Vagina (tissue), 2 donors: ENCODE measurements around the gene MS4A13. TPM values are rescaled to one million over a fixed set of nuclear protein-coding genes. Genes with fewer than 3 reads are reported as not detected.

Source experiments
- DNase-seq, 2 donors: peaks; one replicate each; pipeline ENCODE4 v3.0.0-alpha.2; 2017; ENCODE audit errors: extremely low spot score in 2 of 2
- H3K27ac ChIP-seq: fragments of 200-600 bp; sonication (generic); one replicate; pipeline ENCODE4 v1.5.1; 2019
- H3K27me3 ChIP-seq: fragments of 200-600 bp; sonication (generic); one replicate; pipeline ENCODE4 v1.5.1; 2019
- H3K36me3 ChIP-seq, 2 donors: fragments of 200-600 bp; sonication (generic); one replicate each; pipeline ENCODE4 v1.5.1; 2017 to 2019
- H3K4me1 ChIP-seq: fragments of 200-600 bp; sonication (generic); one replicate; pipeline ENCODE4 v1.5.1; 2019
- H3K4me3 ChIP-seq, 2 donors: fragments of 200-600 bp; sonication (generic); 1 replicate in 1 of 2; 2 replicates in 1 of 2; pipeline ENCODE4 v1.5.1; 2016 to 2019
- H3K9me3 ChIP-seq: fragments of 200-600 bp; sonication (generic); one replicate; pipeline ENCODE4 v1.5.1; 2019
- CTCF ChIP-seq, 3 experiments: fragments of 450-650 bp in 2 of 3; fragments of 200-600 bp in 1 of 3; sonication (generic) in 1 of 3; IDR thresholded peaks; one replicate each; pipeline ENCODE4 v1.5.1; 2017 to 2019; ENCODE audit warnings: antibody characterized with exemption in 3 of 3, mild to moderate bottlenecking in 2 of 3, moderate library complexity in 2 of 3
- POLR2A ChIP-seq, 2 donors: fragments of 450-650 bp; IDR thresholded peaks; one replicate each; pipeline ENCODE4 v1.6.1; 2017; ENCODE audit warnings: antibody characterized with exemption in 2 of 2, mild to moderate bottlenecking in 2 of 2, moderate library complexity in 2 of 2
- POLR2AphosphoS5 ChIP-seq, 2 donors: sonication (generic); formaldehyde crosslinking; IDR thresholded peaks; one replicate each; pipeline ENCODE4 v1.9.0; 2017; ENCODE audit warnings: antibody characterized with exemption in 2 of 2, mild to moderate bottlenecking in 2 of 2, low read depth in 1 of 2; ENCODE audit not compliant: insufficient read depth in 1 of 2
- intact Hi-C: fragments of 100-400 bp; cut with DNase I; formaldehyde crosslinking; loops from one replicate; pipeline ENCODE4 v1.15.1; 2023
- total RNA-seq: library from RNA; depleted of rRNA; stranded (reverse); fragments of >200 nt; gene quantifications from one replicate; pipeline ENCODE4 v1.2.3, GENCODE V29; 2016

MS4A13 gene
- total RNA-seq = not detected

- H3K27ac ChIP-seq = no peak within 1 kb of the TSS
- TF ChIP-seq POLR2A (IDR thresholded peaks at IDR 0.05) (no peak), CTCF (IDR thresholded peaks at IDR 0.05) (no peak), POLR2AphosphoS5 (IDR thresholded peaks at IDR 0.05; ENCODE audit: insufficient read depth in 1 of 2, low read depth in 1 of 2) (no peak)
- H3K4me3 ChIP-seq = no peak within 1 kb of the TSS
- H3K9me3 ChIP-seq = no peaks in the 10 kb centered on the region
- no peak for DNase-seq
- no peaks in the 10 kb centered on the region for H3K27me3 ChIP-seq
- no peaks in the 10 kb centered on the region for H3K4me1 ChIP-seq
- no peaks in the 10 kb centered on the region for H3K36me3 ChIP-seq
- intact Hi-C loops = no loop called here
Observed at GRCh38 chr11:60515144-60515855, at the start of gene MS4A13. TSS of gene MS4A13 (plus strand) at chr11:60515392. CDS start at chr11:60518084, 2,692 bp downstream.

- intact Hi-C loops = no loop called here
- Histone ChIP-seq H3K36me3 (no peaks in the 10 kb centered on the region), H3K9me3 (no peaks in the 10 kb centered on the region), H3K4me3 (no peak overlapping the region), H3K27ac (no peak overlapping the region), H3K4me1 (no peaks in the 10 kb centered on the region), H3K27me3 (no peaks in the 10 kb centered on the region)
- TF ChIP-seq POLR2A (IDR thresholded peaks at IDR 0.05) (no peak), POLR2AphosphoS5 (IDR thresholded peaks at IDR 0.05; ENCODE audit: insufficient read depth in 1 of 2, low read depth in 1 of 2) (no peak), CTCF (IDR thresholded peaks at IDR 0.05) (no peak)
- DNase-seq = no peak
Observed at GRCh38 chr11:60468829-60469228, 46.4 kb upstream of the MS4A13 start.

GRCh38 chr11:60469723-60470122 lies 45.5 kb upstream of the MS4A13 start:
- no peaks in the 10 kb centered on the region for H3K36me3 ChIP-seq
- TF ChIP-seq CTCF (IDR thresholded peaks at IDR 0.05) (no peak), POLR2A (IDR thresholded peaks at IDR 0.05) (no peak), POLR2AphosphoS5 (IDR thresholded peaks at IDR 0.05; ENCODE audit: insufficient read depth in 1 of 2, low read depth in 1 of 2) (no peak)
- no peak for DNase-seq

DNA sequence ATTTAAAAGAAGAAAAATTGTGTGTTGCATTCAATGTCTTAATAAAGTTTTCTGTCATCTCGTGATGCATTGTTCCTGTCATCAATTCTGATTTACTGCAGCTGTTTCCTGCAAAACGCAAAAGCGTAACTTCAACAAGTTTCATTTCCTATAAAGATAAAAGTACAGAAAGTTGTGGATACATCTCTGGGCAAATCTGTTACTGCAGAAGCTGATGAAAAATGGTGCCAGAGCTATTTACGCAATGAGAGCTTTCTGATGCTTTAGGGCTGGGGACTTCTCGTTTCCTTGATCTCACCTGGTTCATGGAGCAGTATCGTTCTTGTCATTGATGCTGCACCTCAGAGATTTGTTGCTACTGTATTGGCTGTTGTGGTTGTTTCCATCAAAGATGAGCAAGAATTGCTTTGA lies 38.2 kb upstream of the MS4A13 start:
- Histone ChIP-seq H3K36me3 (no peaks in the 10 kb centered on the region), H3K27me3 (no peaks in the 10 kb centered on the region), H3K27ac (no peak overlapping the region), H3K9me3 (no peaks in the 10 kb centered on the region), H3K4me1 (no peaks in the 10 kb centered on the region), H3K4me3 (no peak overlapping the region)
- TF ChIP-seq POLR2A (IDR thresholded peaks at IDR 0.05) (no peak), CTCF (IDR thresholded peaks at IDR 0.05) (no peak), POLR2AphosphoS5 (IDR thresholded peaks at IDR 0.05; ENCODE audit: insufficient read depth in 1 of 2, low read depth in 1 of 2) (no peak)
- intact Hi-C loops = no loop called here
- DNase-seq = no peak

More at GRCh38 chr11:60469723-60470122, 45.5 kb upstream of the MS4A13 start:
- intact Hi-C loops = no loop called here
- no peak overlapping the region for H3K27ac ChIP-seq
- no peaks in the 10 kb centered on the region for H3K4me1 ChIP-seq
- no peak overlapping the region for H3K4me3 ChIP-seq
- no peaks in the 10 kb centered on the region for H3K27me3 ChIP-seq
- no peaks in the 10 kb centered on the region for H3K9me3 ChIP-seq

GRCh38 chr11:60482361-60482760 lies 32.8 kb upstream of the MS4A13 start:
- TF ChIP-seq CTCF (IDR thresholded peaks at IDR 0.05) (no peak), POLR2A (IDR thresholded peaks at IDR 0.05) (no peak), POLR2AphosphoS5 (IDR thresholded peaks at IDR 0.05; ENCODE audit: insufficient read depth in 1 of 2, low read depth in 1 of 2) (no peak)
- H3K4me3 ChIP-seq = no peak overlapping the region
- DNase-seq = no peak
- H3K27ac ChIP-seq = no peak overlapping the region
- no peaks in the 10 kb centered on the region for H3K36me3 ChIP-seq
- no peaks in the 10 kb centered on the region for H3K9me3 ChIP-seq
- H3K4me1 ChIP-seq = no peaks in the 10 kb centered on the region
- intact Hi-C loops = no loop called here
- no peaks in the 10 kb centered on the region for H3K27me3 ChIP-seq
